ENCODE measurements around the gene GREB1L. TPM values are rescaled to one million over a fixed set of nuclear protein-coding genes. Genes with fewer than 3 reads are reported as not detected.

GREB1L gene
- total and polyA plus RNA-seq, 10 of the 15 experiments (the other 5 are each of a cell fraction or from before 2014, with no cell fraction given) = under 0.01 to 0.11 (median 0.03) TPM; not detected in 1

DNA sequence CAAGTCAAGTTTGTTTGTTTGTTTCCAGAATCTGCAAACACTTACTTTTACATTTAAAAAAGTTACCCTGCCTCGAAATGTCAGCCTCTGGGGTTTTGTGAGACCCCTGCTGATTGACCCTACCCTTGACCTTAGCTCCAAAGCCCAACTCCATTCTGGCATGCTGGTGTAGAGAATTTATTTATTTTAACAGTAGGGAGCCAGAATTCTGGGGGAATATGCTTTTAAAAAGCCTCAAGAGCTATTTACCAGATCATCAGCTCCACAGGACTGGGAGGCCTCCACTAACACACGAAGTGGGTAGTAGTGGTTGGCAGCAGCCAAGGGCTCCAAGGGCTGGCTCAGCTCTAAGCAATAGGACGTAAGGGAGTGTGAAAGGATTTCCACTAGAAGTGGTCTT is 23.2 kb upstream of the GREB1L start (continued):
- TF ChIP-seq, protein P1, sequence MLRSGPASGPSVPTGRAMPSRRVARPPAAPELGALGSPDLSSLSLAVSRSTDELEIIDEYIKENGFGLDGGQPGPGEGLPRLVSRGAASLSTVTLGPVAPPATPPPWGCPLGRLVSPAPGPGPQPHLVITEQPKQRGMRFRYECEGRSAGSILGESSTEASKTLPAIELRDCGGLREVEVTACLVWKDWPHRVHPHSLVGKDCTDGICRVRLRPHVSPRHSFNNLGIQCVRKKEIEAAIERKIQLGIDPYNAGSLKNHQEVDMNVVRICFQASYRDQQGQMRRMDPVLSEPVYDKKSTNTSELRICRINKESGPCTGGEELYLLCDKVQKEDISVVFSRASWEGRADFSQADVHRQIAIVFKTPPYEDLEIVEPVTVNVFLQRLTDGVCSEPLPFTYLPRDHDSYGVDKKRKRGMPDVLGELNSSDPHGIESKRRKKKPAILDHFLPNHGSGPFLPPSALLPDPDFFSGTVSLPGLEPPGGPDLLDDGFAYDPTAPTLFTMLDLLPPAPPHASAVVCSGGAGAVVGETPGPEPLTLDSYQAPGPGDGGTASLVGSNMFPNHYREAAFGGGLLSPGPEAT (IDR thresholded peaks at IDR 0.05; ENCODE audit: low read depth) = no peak
- TF ChIP-seq ASH2L (IDR thresholded peaks at IDR 0.05; ENCODE audit: borderline replicate concordance, low read depth) (no peak), JUNB (IDR thresholded peaks at IDR 0.05) (no peak), KDM1A (IDR thresholded peaks at IDR 0.05; ENCODE audit: borderline replicate concordance) (no peak), CREB1 (IDR thresholded peaks at IDR 0.05; ENCODE audit: low read depth) (no peak), NRF1 (conservative IDR thresholded peaks at IDR 0.05; ENCODE audit: low read depth, low read length) (no peak), NR2C1 (IDR thresholded peaks at IDR 0.05) (no peak), HDGF (IDR thresholded peaks at IDR 0.05) (no peak)
- TF ChIP-seq, protein P2, sequence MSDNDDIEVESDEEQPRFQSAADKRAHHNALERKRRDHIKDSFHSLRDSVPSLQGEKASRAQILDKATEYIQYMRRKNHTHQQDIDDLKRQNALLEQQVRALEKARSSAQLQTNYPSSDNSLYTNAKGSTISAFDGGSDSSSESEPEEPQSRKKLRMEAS (IDR thresholded peaks at IDR 0.05; ENCODE audit: low read depth, low read length) = no peak

DNA sequence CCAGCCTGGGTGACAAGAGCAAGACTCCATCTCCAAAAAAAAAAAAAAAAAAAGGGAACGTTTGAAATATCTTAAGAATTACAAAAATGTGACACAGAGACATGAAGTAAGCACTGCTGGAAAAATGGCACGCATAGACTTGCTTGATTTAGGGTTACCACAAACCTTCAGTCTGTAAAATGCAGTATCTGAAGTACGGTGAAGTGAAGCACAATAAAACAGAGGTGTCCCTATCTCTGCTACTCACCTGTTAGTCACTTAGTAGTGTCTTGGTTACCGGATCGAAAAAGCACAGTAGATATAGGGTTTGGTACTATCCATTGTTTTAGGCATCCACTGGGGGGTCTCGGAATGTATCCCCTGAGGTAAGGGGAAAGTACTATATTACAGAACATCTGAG is 11.6 kb upstream of the GREB1L start:
- SMC1A ChIA-PET (ENCODE audit: uncharacterized antibody, unreplicated experiment) = no interaction called here
- TF ChIP-seq, protein P3, sequence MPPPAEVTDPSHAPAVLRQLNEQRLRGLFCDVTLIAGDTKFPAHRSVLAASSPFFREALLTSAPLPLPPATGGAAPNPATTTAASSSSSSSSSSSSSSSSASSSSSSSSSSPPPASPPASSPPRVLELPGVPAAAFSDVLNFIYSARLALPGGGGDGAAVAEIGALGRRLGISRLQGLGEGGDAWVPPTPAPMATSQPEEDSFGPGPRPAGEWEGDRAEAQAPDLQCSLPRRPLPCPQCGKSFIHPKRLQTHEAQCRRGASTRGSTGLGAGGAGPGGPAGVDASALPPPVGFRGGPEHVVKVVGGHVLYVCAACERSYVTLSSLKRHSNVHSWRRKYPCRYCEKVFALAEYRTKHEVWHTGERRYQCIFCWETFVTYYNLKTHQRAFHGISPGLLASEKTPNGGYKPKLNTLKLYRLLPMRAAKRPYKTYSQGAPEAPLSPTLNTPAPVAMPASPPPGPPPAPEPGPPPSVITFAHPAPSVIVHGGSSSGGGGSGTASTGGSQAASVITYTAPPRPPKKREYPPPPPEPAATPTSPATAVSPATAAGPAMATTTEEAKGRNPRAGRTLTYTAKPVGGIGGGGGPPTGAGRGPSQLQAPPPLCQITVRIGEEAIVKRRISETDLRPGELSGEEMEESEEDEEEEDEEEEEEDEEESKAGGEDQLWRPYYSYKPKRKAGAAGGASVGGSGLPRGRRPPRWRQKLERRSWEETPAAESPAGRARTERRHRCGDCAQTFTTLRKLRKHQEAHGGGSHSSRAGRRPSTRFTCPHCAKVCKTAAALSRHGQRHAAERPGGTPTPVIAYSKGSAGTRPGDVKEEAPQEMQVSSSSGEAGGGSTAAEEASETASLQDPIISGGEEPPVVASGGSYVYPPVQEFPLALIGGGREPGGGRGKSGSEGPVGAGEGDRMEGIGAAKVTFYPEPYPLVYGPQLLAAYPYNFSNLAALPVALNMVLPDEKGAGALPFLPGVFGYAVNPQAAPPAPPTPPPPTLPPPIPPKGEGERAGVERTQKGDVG (CRISPR knock-in tag; IDR thresholded peaks at IDR 0.05) = no peak
- TF ChIP-seq ZZZ3 (IDR thresholded peaks at IDR 0.05; ENCODE audit: control insufficient read depth, insufficient read length, low read depth) (no peak), NRF1 (conservative IDR thresholded peaks at IDR 0.05; ENCODE audit: low read depth, low read length) (no peak), SREBF2 (IDR thresholded peaks at IDR 0.05; ENCODE audit: low read length) (no peak), PAX5 (IDR thresholded peaks at IDR 0.05; ENCODE audit: borderline replicate concordance, low read depth, low read length) (no peak)
- TF ChIP-seq, protein P4, sequence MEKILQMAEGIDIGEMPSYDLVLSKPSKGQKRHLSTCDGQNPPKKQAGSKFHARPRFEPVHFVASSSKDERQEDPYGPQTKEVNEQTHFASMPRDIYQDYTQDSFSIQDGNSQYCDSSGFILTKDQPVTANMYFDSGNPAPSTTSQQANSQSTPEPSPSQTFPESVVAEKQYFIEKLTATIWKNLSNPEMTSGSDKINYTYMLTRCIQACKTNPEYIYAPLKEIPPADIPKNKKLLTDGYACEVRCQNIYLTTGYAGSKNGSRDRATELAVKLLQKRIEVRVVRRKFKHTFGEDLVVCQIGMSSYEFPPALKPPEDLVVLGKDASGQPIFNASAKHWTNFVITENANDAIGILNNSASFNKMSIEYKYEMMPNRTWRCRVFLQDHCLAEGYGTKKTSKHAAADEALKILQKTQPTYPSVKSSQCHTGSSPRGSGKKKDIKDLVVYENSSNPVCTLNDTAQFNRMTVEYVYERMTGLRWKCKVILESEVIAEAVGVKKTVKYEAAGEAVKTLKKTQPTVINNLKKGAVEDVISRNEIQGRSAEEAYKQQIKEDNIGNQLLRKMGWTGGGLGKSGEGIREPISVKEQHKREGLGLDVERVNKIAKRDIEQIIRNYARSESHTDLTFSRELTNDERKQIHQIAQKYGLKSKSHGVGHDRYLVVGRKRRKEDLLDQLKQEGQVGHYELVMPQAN (conservative IDR thresholded peaks at IDR 0.05) = no peak

More for the DNA sequence above, 11.6 kb upstream of the GREB1L start:
- no peak overlapping the region for H3K4me3 ChIP-seq
- ATAC-seq = no peak
- no TSS peak for BruUV-seq (replicated peaks)
- H2AFZ ChIP-seq (ENCODE audit: control insufficient read depth, low read depth, low read length) = no peak overlapping the region
- intact Hi-C loops (cut with micrococcal nuclease; ENCODE audit: unreplicated experiment) (no loop called here), in situ Hi-C loops (cut with MboI) (no loop called here)
- ChIA-PET CTCF (no interaction called here), RAD21 (ENCODE audit: unreplicated experiment) (no interaction called here), POLR2A (no interaction called here)
- H3K27ac ChIP-seq (ENCODE audit: control insufficient read depth, insufficient read depth) = no peak overlapping the region
- H3K27me3 ChIP-seq (replicated peaks in 1 of 2; ENCODE audit: control insufficient read depth in 2 of 2, insufficient read depth in 2 of 2, low read length in 1 of 2) = no peaks in the 10 kb centered on the region
- no peaks in the 10 kb centered on the region for H4K20me1 ChIP-seq (ENCODE audit: control insufficient read depth, insufficient read depth)
- H3K4me1 ChIP-seq (ENCODE audit: control insufficient read depth, insufficient read depth, low read length) = no peaks in the 10 kb centered on the region
- no peak overlapping the region for H3K9ac ChIP-seq (ENCODE audit: control insufficient read depth, insufficient read depth, low read length)
- WGBS (ENCODE audit: insufficient coverage, insufficient replicate concordance, low lambda C conversion rate, missing lambda C conversion rate) = 48% methylated on average over 5 of the region's 6 CpGs
- no peaks in the 10 kb centered on the region for H3K9me3 ChIP-seq (replicated peaks; ENCODE audit: control insufficient read depth, insufficient read depth, low read length)
- H3K4me2 ChIP-seq (ENCODE audit: control insufficient read depth, insufficient read depth) = no peak overlapping the region
- DNase-seq (ENCODE audit: low read depth, low spot score) = no peak
- H3K36me3 ChIP-seq (ENCODE audit: control insufficient read depth in 2 of 2, insufficient read depth in 2 of 2, low read length in 1 of 2) = no peaks in the 10 kb centered on the region
- no peaks in the 10 kb centered on the region for H3K79me2 ChIP-seq (ENCODE audit: control insufficient read depth, insufficient read depth, low read length)
- no peak for FAIRE-seq

Data from GM12878 (cell line).